ENCODE data around the gene PPP1CA.
A peak's percentile ranks its signal among the peaks of the same experiment; 100 is the strongest.
"Not testable (repeated sequence)": the region's sequence is repeated elsewhere in the genome, so short reads cannot be mapped to it uniquely, and the experiment has no call there.

PPP1CA gene

DNA sequence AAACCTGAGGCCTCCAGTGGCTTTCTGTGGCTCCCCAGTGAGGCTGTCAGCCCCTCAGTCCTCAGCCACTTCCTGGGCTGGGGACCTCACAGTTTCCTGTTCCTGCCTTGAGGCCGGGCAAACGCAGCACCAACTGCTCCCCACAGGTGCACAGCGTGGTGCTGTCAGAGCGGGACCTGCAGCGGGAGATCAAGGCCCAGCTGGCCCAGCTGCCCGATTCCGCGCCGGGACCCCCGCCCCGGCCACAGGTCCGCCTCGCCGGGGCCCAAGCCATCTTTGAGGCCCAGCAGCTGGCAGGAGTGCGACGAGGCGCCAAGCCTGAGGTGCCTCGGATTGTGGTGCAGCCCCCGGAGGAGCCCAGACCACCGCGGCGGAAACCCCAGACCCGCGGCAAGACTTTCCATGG lies 7.6 kb upstream of the PPP1CA start:
- peak overlapping the region; percentile 92 for H3K27ac Mint-ChIP-seq (ENCODE audit: low read depth)
- peak; percentile 58 to 75 for DNase-seq (ENCODE audit: low spot score in 2 of 2)

DNA sequence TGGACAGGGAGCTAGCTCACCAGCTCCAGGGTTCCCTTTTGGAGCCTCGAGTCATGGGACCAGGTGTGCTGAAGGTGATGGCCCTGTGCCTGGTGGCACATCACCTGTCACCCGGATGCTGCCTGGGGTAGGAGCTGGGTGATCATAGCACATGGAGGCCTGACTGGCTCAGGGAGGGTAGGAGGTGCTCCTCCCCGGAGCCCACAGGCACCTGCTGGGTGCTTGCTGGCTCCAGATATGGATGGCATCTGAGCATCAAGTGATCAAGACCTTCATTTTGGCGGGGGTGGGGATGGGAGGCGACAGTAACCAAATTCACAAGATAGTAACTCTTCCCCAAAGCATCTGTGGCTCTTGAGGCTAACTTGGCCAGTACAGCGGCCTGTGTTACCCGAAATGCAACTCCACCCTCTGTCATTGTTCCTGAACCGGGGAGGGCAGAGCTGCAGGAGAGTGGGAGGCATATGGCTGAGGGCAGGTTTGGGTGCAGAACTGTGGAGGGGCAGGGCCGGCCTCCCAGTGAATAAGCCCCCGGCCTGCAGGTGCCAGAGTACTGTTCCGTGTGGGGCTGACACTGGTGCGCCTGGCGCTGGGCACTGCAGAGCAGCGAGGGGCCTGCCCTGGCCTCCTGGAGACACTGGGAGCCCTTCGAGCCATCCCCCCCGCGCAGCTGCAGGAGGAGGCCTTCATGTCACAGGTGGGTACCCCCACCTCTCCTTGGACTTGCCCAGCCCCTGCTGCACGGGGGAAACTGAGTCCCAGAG lies 7.0 kb upstream of the PPP1CA start:
- Mint-ChIP-seq H3K27me3 (no peaks in the 10 kb centered on the region), H3K36me3 (ENCODE audit: insufficient read depth) (peaks cover 47% of the 10 kb centered on the region), H3K4me1 (peaks cover 90% of the 10 kb centered on the region), H3K4me3 (peak overlapping the region; percentile 87), H3K27ac (ENCODE audit: low read depth) (peak overlapping the region; percentile 92), H3K9me3 (no peaks in the 10 kb centered on the region)
- ATAC-seq (replicated peaks; ENCODE audit: extremely low read depth, poor library complexity, severe bottlenecking) (peak; percentile 8), DNase-seq (ENCODE audit: low spot score in 2 of 2) (no peak)

More for the DNA sequence above, 7.6 kb upstream of the PPP1CA start:
- Mint-ChIP-seq H3K4me3 (peak overlapping the region; percentile 87), H3K9me3 (no peaks in the 10 kb centered on the region), H3K27me3 (no peaks in the 10 kb centered on the region), H3K36me3 (ENCODE audit: insufficient read depth) (peaks cover 43% of the 10 kb centered on the region), H3K4me1 (peaks cover 88% of the 10 kb centered on the region)
- peak; percentile 84 for ATAC-seq (replicated peaks; ENCODE audit: extremely low read depth, poor library complexity, severe bottlenecking)

DNA sequence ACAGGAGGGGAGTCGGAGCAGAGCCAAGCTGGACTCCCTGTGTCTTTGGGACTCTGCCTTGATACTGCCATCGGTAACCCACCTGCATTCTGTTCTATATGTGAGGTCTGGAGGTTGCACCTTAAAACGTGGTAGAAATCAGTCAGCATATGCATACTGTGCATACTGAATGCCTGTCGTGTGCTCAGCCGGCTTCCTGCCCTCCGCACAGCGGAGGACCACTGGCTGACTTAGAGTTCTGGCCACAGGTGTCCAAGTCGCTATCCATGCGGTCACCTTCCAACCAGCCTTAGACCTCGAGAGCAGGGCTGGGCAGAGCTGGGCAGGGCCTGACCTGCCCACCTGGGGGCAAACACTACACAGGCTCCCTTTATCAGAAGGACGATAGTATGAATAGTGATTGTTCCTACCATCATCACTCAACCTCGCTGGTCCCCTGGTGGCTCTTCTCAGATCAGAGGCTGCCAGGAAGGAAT lies 6.1 kb upstream of the PPP1CA start:
- Mint-ChIP-seq H3K9me3 (no peaks in the 10 kb centered on the region), H3K27ac (ENCODE audit: low read depth) (peak overlapping the region; percentile 92), H3K4me1 (peaks cover 84% of the 10 kb centered on the region), H3K4me3 (peak overlapping the region; percentile 87), H3K27me3 (no peaks in the 10 kb centered on the region), H3K36me3 (ENCODE audit: insufficient read depth) (peaks cover 49% of the 10 kb centered on the region)
- no peak for ATAC-seq (replicated peaks; ENCODE audit: extremely low read depth, poor library complexity, severe bottlenecking)
- DNase-seq (ENCODE audit: low spot score in 2 of 2), result no peak

DNA sequence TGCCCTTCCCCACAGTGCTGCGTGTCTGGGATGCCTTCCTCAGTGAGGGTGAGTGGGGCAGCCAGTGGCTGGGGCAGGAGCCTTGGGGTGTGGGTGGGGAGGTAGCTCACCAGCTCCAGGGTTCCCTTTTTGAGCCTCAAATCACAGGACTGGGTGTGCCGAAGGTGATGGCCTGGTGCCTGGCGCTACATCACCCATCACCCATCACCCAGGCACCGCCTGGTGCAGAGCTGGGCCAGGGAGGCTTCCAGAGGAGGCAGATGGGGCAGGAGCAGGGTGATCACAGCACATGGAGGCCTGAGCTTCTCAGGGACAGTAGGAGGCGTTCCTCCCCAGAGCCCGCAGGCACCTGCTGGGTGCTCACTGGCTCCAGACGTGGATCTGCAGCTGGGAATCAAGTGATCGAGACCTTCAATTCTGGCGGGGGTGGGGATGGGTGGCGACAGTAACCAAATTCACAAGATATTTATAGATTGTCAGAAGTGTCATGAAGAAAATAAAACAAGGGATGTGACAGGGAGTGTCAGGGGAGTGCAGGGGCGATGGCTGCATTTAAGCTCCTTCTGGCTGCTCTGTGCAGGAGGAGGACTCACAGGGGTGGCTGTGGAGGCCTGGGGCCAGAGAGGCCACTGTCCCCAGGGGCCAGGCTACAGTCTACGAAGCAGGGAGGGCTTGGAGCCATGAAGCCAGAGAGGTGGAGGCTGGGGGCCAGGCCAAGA lies 5.5 kb upstream of the PPP1CA start:
- Mint-ChIP-seq H3K4me3 (peak overlapping the region; percentile 87), H3K9me3 (no peaks in the 10 kb centered on the region), H3K36me3 (ENCODE audit: insufficient read depth) (peaks cover 49% of the 10 kb centered on the region), H3K27ac (ENCODE audit: low read depth) (peak overlapping the region; percentile 92), H3K4me1 (peaks cover 78% of the 10 kb centered on the region), H3K27me3 (no peaks in the 10 kb centered on the region)
- DNase-seq (ENCODE audit: low spot score in 2 of 2), result no peak
- no peak for ATAC-seq (replicated peaks; ENCODE audit: extremely low read depth, poor library complexity, severe bottlenecking)

DNA sequence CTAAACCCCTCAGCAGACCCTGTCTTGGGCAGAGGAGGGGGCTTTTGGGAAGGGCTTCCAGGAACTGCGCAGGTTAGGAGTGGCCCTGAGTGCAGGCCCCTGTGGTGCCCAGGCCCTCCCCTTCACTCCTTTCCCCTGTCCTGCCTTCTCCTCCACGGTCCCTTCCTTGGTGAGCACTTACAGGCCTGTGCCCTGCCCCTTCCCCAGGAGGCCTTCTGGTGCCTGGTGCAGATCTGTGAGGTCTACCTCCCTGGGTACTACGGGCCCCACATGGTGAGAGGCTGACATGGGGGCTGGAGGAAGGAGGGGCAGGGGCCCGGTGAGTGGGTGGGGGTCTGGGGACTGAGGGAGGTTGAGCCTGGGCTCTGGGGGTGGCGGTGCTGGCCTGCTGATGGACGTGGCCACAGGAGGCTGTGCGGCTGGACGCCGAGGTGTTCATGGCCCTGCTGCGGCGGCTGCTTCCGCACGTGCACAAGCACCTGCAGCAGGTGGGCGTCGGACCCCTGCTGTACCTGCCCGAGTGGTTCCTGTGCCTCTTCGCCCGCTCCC lies 4.8 kb upstream of the PPP1CA start:
- Mint-ChIP-seq H3K36me3 (ENCODE audit: insufficient read depth) (peaks cover 49% of the 10 kb centered on the region), H3K9me3 (no peaks in the 10 kb centered on the region), H3K4me1 (peaks cover 72% of the 10 kb centered on the region), H3K4me3 (peak overlapping the region; percentile 87), H3K27me3 (no peaks in the 10 kb centered on the region), H3K27ac (ENCODE audit: low read depth) (peak overlapping the region; percentile 92)
- no peak for ATAC-seq (replicated peaks; ENCODE audit: extremely low read depth, poor library complexity, severe bottlenecking)
- no peak for DNase-seq (ENCODE audit: low spot score in 2 of 2)

DNA sequence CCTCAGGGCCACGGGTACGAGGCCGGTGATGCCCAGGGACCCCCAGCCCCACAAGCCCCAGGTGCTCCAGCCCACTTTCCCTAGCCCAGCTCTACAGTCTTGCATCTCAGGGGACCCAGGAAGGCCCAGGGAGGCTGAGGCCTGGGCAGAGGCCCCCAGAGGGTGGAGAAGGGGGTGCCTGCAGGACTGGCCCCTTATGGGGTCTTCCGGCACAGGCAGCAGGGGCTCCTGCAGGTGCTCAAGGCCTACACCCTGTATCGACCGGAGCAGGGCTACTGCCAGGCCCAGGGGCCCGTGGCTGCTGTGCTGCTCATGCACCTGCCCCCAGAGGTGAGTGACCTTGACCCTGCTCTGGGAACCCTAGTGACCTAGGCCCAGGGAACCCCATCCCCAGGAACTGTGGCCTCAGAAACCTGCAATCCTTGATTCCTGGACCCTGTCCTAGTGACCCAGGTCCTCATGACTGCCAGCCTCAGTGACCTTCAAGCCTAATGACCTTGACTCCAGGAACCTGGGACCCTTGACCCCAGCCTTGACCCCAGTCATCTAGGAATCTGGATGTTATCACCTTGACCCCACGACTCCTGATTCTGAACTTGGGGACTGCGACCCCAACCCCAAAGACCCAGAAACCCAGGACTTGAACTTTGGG lies 4.2 kb upstream of the PPP1CA start:
- DNase-seq (ENCODE audit: low spot score in 2 of 2) (no peak), ATAC-seq (replicated peaks; ENCODE audit: extremely low read depth, poor library complexity, severe bottlenecking) (no peak)
- no peaks in the 10 kb centered on the region for H3K27me3 Mint-ChIP-seq
- peaks cover 50% of the 10 kb centered on the region for H3K36me3 Mint-ChIP-seq (ENCODE audit: insufficient read depth)
- peak overlapping the region; percentile 87 for H3K4me3 Mint-ChIP-seq
- H3K27ac Mint-ChIP-seq (ENCODE audit: low read depth), result peak overlapping the region; percentile 94
- no peaks in the 10 kb centered on the region for H3K9me3 Mint-ChIP-seq
- peaks cover 67% of the 10 kb centered on the region for H3K4me1 Mint-ChIP-seq

DNA sequence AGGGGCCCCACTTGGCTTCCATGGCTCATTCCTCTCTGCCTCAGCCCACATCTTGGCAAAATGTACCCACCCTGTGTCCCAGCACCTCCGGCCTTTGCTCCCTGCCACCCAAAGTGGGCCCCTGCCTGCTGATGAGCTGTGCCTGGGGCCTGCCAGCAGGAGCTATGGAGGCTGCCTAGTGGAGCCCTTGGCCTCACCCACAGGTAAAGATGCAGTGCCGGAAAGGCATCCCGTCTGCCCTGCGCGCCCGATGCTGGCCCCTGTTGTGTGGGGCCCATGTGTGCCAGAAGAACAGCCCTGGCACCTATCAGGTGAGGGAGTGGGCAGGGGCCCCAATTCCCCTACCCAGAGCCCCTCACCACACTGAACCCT lies 3.5 kb upstream of the PPP1CA start:
- DNase-seq (ENCODE audit: low spot score in 2 of 2) (no peak), ATAC-seq (replicated peaks; ENCODE audit: extremely low read depth, poor library complexity, severe bottlenecking) (no peak)
- Mint-ChIP-seq H3K36me3 (ENCODE audit: insufficient read depth) (peaks cover 51% of the 10 kb centered on the region), H3K4me1 (peaks cover 67% of the 10 kb centered on the region), H3K9me3 (no peaks in the 10 kb centered on the region), H3K27me3 (no peaks in the 10 kb centered on the region), H3K4me3 (peak overlapping the region; percentile 87), H3K27ac (ENCODE audit: low read depth) (peak overlapping the region; percentile 94)

DNA sequence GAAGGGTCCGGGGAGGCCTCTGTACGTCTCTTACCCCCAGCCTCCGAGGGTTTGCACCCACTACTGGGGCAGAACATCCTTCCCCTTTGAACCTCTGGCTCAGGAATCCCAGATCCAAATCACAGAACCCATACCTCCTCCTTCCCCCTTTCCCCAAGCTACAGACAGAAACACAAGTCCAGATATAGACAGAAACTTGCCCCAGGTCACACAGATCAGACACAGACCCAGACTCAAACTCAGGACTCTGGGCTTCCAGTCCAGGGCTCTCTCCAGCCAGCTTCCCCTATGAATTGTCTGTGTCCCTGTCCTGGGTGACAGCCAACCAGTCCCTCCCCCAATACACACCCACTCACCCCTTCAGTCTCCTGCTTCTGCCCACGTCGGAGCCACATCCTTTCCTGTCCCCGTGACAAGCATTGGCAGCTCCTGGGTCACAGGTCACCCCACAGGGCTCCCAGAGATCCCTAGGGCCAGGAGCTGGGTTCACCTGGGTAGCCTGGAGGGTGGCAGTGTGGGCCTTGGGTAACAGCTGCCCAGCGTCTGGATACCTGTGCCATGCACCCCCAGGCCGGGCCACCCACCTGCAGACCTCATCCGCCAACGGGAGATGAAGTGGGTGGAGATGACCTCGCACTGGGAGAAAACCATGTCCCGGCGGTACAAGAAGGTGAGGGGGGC lies 3.0 kb upstream of the PPP1CA start:
- Mint-ChIP-seq H3K4me3 (peak overlapping the region; percentile 87), H3K27ac (ENCODE audit: low read depth) (peak overlapping the region; percentile 94), H3K36me3 (ENCODE audit: insufficient read depth) (peaks cover 50% of the 10 kb centered on the region), H3K9me3 (no peaks in the 10 kb centered on the region), H3K27me3 (no peaks in the 10 kb centered on the region), H3K4me1 (peaks cover 62% of the 10 kb centered on the region)
- DNase-seq (ENCODE audit: low spot score in 2 of 2) (no peak), ATAC-seq (replicated peaks; ENCODE audit: extremely low read depth, poor library complexity, severe bottlenecking) (no peak)

DNA sequence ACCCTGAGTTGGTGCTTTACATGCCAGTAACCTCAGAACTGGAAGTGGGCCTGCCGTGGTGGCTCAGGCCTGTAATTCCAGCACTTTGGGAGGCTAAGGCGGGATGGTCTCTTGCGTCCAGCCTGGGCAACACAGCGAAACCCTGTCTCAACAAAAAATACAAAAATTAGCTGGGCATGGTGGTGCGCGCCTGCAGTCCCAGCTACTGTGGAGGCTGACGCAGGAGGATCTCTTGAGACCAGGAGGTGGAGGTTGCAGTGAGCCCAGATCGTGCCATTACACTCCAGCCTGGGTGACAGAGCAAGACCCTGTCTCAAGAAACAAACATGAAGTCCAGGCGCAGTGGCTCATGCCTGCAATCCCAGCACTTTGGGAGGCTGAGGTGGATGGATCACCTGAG lies 1.4 kb upstream of the PPP1CA start:
- not testable (repeated sequence) for H3K27me3 Mint-ChIP-seq; ATAC-seq (replicated peaks; ENCODE audit: extremely low read depth, poor library complexity, severe bottlenecking); DNase-seq (ENCODE audit: low spot score in 2 of 2); H3K9me3 Mint-ChIP-seq
- Mint-ChIP-seq H3K27ac (ENCODE audit: low read depth) (peak overlapping the region; percentile 94), H3K4me3 (peak overlapping the region; percentile 87), H3K36me3 (ENCODE audit: insufficient read depth) (peaks cover 55% of the 10 kb centered on the region), H3K4me1 (peaks cover 48% of the 10 kb centered on the region)

DNA sequence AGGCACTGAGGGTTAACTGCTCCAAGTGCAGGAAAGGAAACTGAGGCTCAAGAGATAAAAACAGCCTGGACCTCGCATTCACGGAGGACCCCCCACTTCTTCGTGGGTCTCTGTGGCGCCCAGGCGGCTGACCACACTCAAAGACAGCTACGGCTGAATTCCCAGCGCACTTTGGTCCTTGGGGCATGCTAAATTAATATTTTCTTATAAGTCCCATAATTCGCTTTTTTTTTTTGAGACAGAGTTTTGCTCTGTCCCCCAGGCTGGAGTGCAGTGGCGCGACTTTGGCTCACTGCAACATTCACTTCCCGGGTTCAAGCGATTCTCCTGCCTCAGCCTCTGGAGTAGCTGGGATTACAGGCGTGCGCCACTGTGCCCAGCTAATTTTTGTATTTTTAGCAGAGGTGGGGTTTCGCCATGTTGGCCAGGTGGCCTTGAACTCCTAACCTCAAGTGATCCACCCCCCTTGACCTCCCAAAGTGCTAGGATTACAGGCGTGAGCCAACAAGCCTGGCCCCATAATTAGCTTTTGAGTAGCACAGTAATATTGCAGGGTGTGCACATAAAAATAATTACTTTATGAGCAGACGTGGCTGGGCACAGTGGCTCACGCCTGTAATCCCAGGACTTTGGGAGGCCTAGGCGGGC lies 658 bp upstream of the PPP1CA start:
- ATAC-seq (replicated peaks; ENCODE audit: extremely low read depth, poor library complexity, severe bottlenecking); H3K27ac Mint-ChIP-seq (ENCODE audit: low read depth); H3K9me3 Mint-ChIP-seq; H3K27me3 Mint-ChIP-seq; DNase-seq (ENCODE audit: low spot score in 2 of 2): not testable (repeated sequence)
- Mint-ChIP-seq H3K4me1 (peaks cover 48% of the 10 kb centered on the region), H3K36me3 (ENCODE audit: insufficient read depth) (peaks cover 53% of the 10 kb centered on the region), H3K4me3 (peak overlapping the region; percentile 87)

DNA sequence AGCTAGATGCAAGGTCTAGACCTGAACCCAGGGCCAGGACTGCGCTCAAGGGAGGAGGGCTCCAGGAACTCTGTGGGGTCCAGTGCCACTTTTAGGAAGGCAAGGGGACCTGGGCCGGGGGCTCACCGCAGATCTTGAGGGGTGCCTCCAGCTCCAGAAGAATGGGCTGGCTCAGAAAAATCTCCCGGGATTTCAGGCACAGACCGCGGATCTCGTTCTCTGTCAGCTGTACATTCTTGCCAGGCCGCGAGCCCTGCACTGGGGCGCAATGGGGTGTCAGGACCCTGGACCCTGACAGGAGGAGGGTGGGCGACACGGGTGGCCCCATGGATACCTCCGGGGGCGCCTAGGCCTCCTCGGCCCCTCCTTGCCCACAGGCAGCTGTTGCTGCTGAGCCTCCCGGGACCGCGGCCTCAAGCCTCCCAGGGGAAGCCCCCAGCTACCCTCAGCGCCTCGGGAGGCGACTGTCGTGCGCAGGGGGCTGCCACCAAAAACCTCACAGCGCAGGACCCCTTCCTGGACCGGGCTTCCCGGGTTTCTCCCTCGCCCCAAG lies 640 bp downstream of the PPP1CA start:
- Mint-ChIP-seq H3K4me1 (peaks cover 49% of the 10 kb centered on the region), H3K4me3 (peak overlapping the region; percentile 87), H3K27ac (ENCODE audit: low read depth) (no peak overlapping the region), H3K9me3 (no peaks in the 10 kb centered on the region), H3K27me3 (no peaks in the 10 kb centered on the region), H3K36me3 (ENCODE audit: insufficient read depth) (peaks cover 46% of the 10 kb centered on the region)
- DNase-seq (ENCODE audit: low spot score in 2 of 2) (no peak), ATAC-seq (replicated peaks; ENCODE audit: extremely low read depth, poor library complexity, severe bottlenecking) (peak; percentile 1)
